ENCODE results near the gene TDRD1.

TDRD1 gene

DNA sequence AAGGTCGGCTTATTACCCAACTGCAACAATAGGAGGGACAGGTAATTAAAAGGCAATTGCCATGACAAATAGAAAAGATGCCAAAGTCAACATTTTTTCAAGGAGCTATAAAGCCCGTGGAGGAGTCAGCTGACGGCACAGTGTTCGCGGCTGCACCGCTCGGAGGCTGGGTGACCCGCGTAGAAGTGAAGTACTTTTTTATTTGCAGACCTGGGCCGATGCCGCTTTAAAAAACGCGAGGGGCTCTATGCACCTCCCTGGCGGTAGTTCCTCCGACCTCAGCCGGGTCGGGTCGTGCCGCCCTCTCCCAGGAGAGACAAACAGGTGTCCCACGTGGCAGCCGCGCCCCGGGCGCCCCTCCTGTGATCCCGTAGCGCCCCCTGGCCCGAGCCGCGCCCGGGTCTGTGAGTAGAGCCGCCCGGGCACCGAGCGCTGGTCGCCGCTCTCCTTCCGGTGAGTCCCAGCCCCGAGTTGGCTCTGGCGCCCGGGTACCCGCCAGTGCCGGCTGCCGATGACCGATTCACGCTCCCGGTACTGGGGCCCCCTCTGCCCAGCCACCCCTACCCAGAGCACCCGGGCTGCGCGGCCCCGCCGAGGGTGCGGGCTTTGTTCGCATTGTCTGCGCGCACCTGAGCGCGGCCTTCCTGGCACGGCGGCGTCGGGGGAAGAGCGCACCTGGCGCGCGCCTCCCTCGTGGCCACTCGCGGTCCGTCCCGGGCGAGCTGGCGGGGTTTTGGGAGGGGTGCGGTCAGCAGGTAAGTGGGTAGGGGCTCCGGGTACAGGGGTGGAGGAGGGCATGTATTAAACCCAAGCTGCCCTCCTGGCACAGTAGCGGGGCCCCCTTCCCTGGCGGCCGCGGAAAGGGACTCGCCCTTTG, 60.2 kb downstream of the TDRD1 start, which contains the start of gene VWA2:
TSS of gene VWA2 (plus strand) at position 138 of the 877 bp plus-strand sequence. CDS start 9,460 bp downstream, outside the sequence.
- no peak for DNase-seq (ENCODE audit: low read depth, low spot score)

- no peak for DNase-seq (ENCODE audit: low read depth, low spot score)
Measured at GRCh38 chr10:114239994-114240345, 60.8 kb downstream of the TDRD1 start.

GRCh38 chr10:114242235-114242634, 63.1 kb downstream of the TDRD1 start:
- no peak for DNase-seq (ENCODE audit: low read depth, low spot score)

DNA sequence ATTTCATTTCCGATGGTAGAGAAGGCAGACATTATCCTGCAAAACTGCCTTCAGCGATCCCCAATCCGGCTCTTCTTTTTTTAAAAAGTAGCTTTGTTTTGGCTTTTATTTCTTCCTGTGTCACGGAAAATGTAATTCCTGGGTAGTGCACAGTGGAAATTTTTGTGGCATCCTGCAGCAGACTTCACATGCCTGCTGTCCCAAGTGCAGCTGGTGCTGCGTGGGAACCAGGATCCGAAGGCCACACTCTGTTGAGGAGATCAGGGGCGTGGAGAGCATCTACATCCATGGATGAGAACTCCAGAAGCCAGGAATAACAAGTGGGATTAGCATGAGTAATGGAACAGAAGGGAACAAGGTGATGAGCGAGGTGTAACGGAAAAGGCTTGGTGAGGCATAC, 64.5 kb downstream of the TDRD1 start:
- DNase-seq (ENCODE audit: low read depth, low spot score) = no peak

- no peak for DNase-seq (ENCODE audit: low read depth, low spot score)
Measured at GRCh38 chr10:114244126-114244525, 65.0 kb downstream of the TDRD1 start.

GRCh38 chr10:114245121-114245791, 66.1 kb downstream of the TDRD1 start:
- DNase-seq (ENCODE audit: low read depth, low spot score) = no peak

DNA sequence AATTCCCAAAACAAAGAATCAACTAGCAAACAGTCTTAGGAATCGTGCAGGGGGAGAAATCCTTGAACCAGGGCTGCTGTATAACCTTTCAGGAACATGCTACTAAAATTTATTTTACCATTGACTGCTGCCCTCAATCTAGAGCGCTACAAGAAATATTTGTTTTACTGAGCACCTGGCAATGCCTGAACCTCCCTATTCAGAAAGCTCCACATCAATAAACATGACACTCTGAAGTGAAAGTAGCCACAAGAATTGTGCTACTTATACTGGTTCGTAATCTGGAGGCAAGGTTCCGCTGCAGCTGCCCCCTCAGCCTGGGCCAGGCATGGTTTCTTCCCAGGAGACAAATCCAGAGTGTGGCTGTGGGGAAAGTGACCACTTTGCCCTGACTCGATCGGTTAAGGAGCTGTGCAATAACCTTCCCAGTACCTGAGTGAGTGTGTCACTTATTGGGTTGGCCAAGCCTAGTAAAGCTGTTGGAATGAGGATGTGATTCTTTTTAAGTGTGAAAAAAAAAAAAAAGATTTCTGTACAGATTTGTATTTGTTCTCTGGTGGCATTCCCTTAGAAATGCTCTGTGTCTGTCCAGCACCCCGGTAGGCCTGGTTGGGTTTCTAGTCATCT, 67.6 kb downstream of the TDRD1 start:
- no peak for DNase-seq (ENCODE audit: low read depth, low spot score)

GRCh38 chr10:114250236-114250635, 71.1 kb downstream of the TDRD1 start:
- DNase-seq (ENCODE audit: low read depth, low spot score) = no peak

- no peak for DNase-seq (ENCODE audit: low read depth, low spot score)
Measured at GRCh38 chr10:114250716-114251115, 71.6 kb downstream of the TDRD1 start.

- DNase-seq (ENCODE audit: low read depth, low spot score) = no peak
Measured at GRCh38 chr10:114252092-114252491, 72.9 kb downstream of the TDRD1 start.

DNA sequence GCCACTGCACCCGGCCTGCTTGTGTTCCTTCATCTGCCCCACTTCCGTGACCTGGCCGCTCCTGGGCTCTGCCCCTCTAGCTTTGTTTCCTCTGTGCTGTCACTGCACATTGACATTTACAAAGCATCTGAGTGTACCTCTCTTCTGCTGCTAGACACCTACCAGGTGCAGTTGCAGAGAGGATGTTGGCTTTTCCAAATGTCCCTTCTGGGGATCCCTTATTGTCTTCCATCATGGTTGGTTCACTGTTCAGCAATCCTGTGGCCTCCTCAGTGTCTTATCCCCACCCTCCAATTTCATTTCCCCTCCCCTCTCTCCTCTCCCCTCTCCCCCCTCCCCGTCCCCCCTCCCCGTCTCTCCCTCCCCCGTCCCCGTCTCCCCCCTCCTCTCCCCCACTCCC, 73.7 kb downstream of the TDRD1 start:
- DNase-seq (ENCODE audit: low read depth, low spot score) = no peak

DNA sequence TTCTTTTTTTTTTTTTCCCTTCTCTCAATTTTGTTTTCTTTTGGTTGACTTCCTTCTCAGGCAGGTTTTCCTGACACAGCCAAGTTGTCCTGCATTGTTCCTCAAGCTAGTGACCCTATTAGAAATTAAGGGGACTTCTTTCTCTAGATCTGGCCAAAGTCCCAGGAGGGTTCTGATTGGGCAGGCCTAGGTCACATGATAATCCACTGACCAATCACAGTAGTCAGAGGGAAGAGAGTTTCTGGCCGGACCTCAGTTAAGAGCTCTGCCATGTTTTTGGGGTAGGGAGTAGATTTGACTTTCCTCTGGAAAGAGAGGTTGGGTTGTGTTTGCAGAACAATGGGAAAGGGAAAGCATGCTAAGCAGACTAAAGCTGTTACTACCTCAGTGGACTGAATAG, 76.1 kb downstream of the TDRD1 start:
- DNase-seq (ENCODE audit: low read depth, low spot score) = no peak

GRCh38 chr10:114256008-114256765, 77.0 kb downstream of the TDRD1 start:
- DNase-seq (ENCODE audit: low read depth, low spot score) = no peak

DNA sequence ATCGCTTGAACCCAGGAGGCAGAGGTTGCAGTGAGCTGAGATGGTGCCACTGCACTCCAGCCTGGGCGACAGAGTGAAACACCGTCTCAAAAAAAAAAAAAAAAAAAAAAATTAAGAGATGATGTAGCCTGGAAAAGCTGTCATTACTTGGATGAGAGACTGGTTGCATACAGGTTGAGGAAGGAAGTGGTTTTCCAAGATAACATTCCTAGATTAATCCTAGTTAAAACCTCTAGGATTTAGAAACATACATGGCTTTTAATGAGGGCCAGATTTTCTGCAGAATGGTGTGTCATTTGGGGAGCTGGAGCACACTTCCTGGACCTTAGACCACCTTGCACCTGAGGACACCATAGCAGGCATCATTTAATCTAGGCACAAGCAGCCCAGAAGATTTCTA, 77.7 kb downstream of the TDRD1 start:
- no peak for DNase-seq (ENCODE audit: low read depth, low spot score)

- no peak for DNase-seq (ENCODE audit: low read depth, low spot score)
Measured at GRCh38 chr10:114257498-114257897, 78.3 kb downstream of the TDRD1 start.

- no peak for DNase-seq (ENCODE audit: low read depth, low spot score)
Measured at GRCh38 chr10:114258274-114258840, 79.2 kb downstream of the TDRD1 start.

- DNase-seq (ENCODE audit: low read depth, low spot score) = no peak
Measured at GRCh38 chr10:114259824-114260223, 80.7 kb downstream of the TDRD1 start.

DNA sequence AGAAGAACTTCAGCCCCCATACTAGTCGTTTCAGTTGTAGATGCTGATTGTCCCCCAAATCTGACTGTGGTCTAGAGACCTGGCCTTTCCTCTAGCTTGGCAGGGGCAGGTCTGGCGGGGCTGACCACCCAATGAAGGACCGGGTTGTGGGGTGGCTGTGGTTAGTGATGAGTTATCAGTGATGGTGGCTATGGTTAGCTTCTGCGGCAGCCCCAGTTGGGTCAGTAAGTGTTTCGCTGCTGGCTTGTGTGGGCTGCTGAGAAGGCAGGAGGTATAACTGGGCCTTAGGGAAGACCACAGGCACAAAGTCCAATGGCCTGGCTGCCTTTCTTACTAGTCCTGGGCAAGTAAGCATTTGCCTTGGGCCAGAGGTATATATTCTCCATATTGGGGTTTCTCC, 81.2 kb downstream of the TDRD1 start:
- no peak for DNase-seq (ENCODE audit: low read depth, low spot score)

DNA sequence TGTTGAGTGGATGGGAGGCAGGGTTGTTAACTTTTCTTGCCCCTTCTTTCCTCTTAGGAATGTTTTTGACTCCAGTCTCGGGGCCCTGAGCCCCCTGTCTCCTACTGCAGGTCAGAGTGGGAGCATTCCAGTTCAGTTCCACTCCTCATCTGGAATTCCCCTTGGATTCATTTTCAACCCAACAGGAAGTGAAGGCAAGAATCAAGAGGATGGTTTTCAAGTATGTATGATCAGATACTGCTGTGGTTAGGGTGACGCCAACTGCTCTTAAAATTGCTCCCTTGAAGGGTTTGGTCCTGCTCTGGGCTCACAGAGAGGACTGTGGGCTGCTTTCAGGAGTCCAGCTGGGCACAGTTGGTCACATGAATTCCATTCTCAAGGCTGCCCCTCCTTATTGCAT, 81.9 kb downstream of the TDRD1 start:
- no peak for DNase-seq (ENCODE audit: low read depth, low spot score)

DNA sequence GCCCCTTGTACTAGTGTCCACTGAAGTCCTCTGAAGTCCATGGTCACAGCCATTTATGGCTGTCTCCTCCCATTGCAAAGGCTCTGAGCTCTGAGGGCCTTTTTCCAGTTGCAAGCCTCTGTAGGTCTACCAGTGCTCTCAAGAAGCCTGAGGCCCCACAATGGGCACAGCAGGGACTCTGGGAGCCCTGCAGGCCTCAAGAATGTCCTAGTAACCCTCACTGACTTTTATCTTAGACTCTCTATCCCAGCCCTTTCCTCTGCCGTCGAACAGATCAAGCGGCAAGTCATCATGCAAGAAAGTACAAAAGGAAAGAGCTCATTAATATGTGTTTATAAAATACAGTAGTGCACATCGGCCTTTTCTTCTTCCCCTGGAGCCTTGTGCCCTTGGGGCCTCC, 83.3 kb downstream of the TDRD1 start:
- no peak for DNase-seq (ENCODE audit: low read depth, low spot score)

- no peak for DNase-seq (ENCODE audit: low read depth, low spot score)
Measured at GRCh38 chr10:114265392-114266053, 86.4 kb downstream of the TDRD1 start.

Measured in activated naive CD8-positive, alpha-beta T cell treated with anti-CD3 and anti-CD28 coated beads, Interleukin-2, amount 50 U/mL, for 16 hours (primary cell).